HL-60 (cell line): ENCODE measurements around the gene NSRP1.

ENCODE experiments used
- DNase-seq, 2 experiments: peaks; one replicate each; pipeline ENCODE4 v3.0.0-alpha.2; 2010 to 2020; ENCODE audit warnings: low read depth in 1 of 2, low spot score in 1 of 2
- H3K27ac ChIP-seq: fragments of 250-450 bp; sonication (Bioruptor Pico); replicated peaks from 2 replicates; pipeline ENCODE4 v1.5.1; 2020; ENCODE audit warnings: mild to moderate bottlenecking, moderate library complexity
- H3K27me3 ChIP-seq: fragments of 250-450 bp; sonication (Bioruptor Pico); 2 replicates; pipeline ENCODE4 v1.5.1; 2021; ENCODE audit warnings: mild to moderate bottlenecking, moderate library complexity; ENCODE audit not compliant: insufficient read depth, poor library complexity, severe bottlenecking
- H3K4me3 ChIP-seq: replicated peaks from 2 replicates; pipeline ENCODE4 v1.5.1; 2011; ENCODE audit warnings: mild to moderate bottlenecking, control low read depth, low read length; ENCODE audit not compliant: insufficient read depth
- CTCF ChIP-seq: IDR thresholded peaks from one replicate; pipeline ENCODE4 v1.5.1; 2011; ENCODE audit warnings: low read length, control low read depth, inconsistent platforms; ENCODE audit not compliant: insufficient read depth
- GABPA ChIP-seq: IDR thresholded peaks from 2 replicates; pipeline ENCODE4 v1.6.1; 2012; ENCODE audit warnings: low read depth
- POLR2AphosphoS5 ChIP-seq: IDR thresholded peaks from 2 replicates; pipeline ENCODE4 v1.6.1; 2012; ENCODE audit warnings: low read depth
- REST ChIP-seq: IDR thresholded peaks from 2 replicates; pipeline ENCODE4 v1.6.1; 2012; ENCODE audit warnings: low read depth; ENCODE audit not compliant: insufficient replicate concordance
- SPI1 ChIP-seq: IDR thresholded peaks from 2 replicates; pipeline ENCODE4 v1.6.1; 2012; ENCODE audit warnings: low read depth, mild to moderate bottlenecking, borderline replicate concordance

The NSRP1 gene

GRCh38 chr17:30220414-30220813 is 103.8 kb downstream of the NSRP1 start:
- TF ChIP-seq GABPA (no peak), CTCF (no peak), SPI1 (no peak), REST (no peak), POLR2AphosphoS5 (no peak)
- H3K27me3 ChIP-seq, result no peaks in the 10 kb centered on the region
- no peak for DNase-seq

GRCh38 chr17:30221346-30221745 is 104.7 kb downstream of the NSRP1 start:
- no peak for DNase-seq
- TF ChIP-seq REST (no peak), SPI1 (no peak), POLR2AphosphoS5 (no peak), GABPA (no peak), CTCF (no peak)
- Histone ChIP-seq H3K27me3 (no peaks in the 10 kb centered on the region), H3K4me3 (no peak overlapping the region), H3K27ac (no peak overlapping the region)

More at GRCh38 chr17:30220414-30220813, 103.8 kb downstream of the NSRP1 start:
- no peak overlapping the region for H3K27ac ChIP-seq
- H3K4me3 ChIP-seq, result no peak overlapping the region

- TF ChIP-seq SPI1 (no peak), CTCF (no peak), POLR2AphosphoS5 (no peak), GABPA (no peak), REST (no peak)
- Histone ChIP-seq H3K27ac (no peak overlapping the region), H3K27me3 (no peaks in the 10 kb centered on the region), H3K4me3 (no peak overlapping the region)
- no peak for DNase-seq
Observed at GRCh38 chr17:30222251-30222650, 105.6 kb downstream of the NSRP1 start.
